HepG2 (cell line): ENCODE measurements around the gene ACSS1. TPM values are rescaled to one million over a fixed set of nuclear protein-coding genes. Genes with fewer than 3 reads are reported as not detected.
A peak's percentile ranks its signal among the peaks of the same experiment; 100 is the strongest.

Experiments
- CCDC6 ChIP-seq: sonication (generic); formaldehyde crosslinking; IDR thresholded peaks from 2 replicates; pipeline ENCODE4 v1.8.1; 2022; ENCODE audit warnings: mild to moderate bottlenecking, missing genetic modification reagents, moderate library complexity
- KDM4B ChIP-seq: sonication (generic); formaldehyde crosslinking; IDR thresholded peaks from 2 replicates; pipeline ENCODE4 v1.4.0; 2020; ENCODE audit warnings: missing genetic modification reagents
- ZFP90 ChIP-seq: sonication (generic); formaldehyde crosslinking; IDR thresholded peaks from 2 replicates; pipeline ENCODE4 v1.8.0; 2022; ENCODE audit warnings: missing genetic modification reagents, mild to moderate bottlenecking, inconsistent platforms, borderline replicate concordance
- ZNF646 ChIP-seq: sonication (generic); formaldehyde crosslinking; IDR thresholded peaks from 2 replicates; pipeline ENCODE4 v1.9.0; 2021; ENCODE audit warnings: mild to moderate bottlenecking, missing genetic modification reagents
- polyA plus RNA-seq, 8 experiments: library from polyadenylated mRNA; depleted of rRNA in 3 of 8; stranded (reverse) in 7 of 8; unstranded in 1 of 8; fragments of >200 nt; fragmentation: Illumina TruSeq in 4 of 8; extraction: Trizol in 4 of 8; gene quantifications; 2 replicates each; pipeline versions ENCODE4 v1.2.1 to v1.2.3, GENCODE V29; 2011 to 2016; ENCODE audit warnings: low read depth in 4 of 8, missing spikeins in 1 of 8, mixed read lengths in 1 of 8; ENCODE audit not compliant: insufficient read depth in 1 of 8
- total RNA-seq, 5 experiments: library from RNA; depleted of rRNA; stranded (reverse); fragments of >200 nt; fragmentation: Illumina TruSeq; extraction: Trizol; gene quantifications; 2 replicates each; pipeline ENCODE4 v1.2.3, GENCODE V29; 2016; ENCODE audit warnings: low read depth in 1 of 5

ACSS1 gene
- total and polyA plus RNA-seq, 2 of the 13 experiments (the other 11 are each of a cell fraction or from before 2014, with no cell fraction given) = 15.2 to 41.6 TPM

- TF ChIP-seq ZNF646 (CRISPR knock-in tag) (0 out of 2 replicates have a peak, but pooled peaks have one; percentile 26), ZFP90 (CRISPR knock-in tag) (no peak), CCDC6 (CRISPR knock-in tag) (no peak), KDM4B (CRISPR knock-in tag) (no peak)
Measured at GRCh38 chr20:25061821-25062530, 4.0 kb upstream of the ACSS1 start (continued).
